ENCODE results near the gene UGT1A4. TPM values are rescaled to one million over a fixed set of nuclear protein-coding genes. Genes with fewer than 3 reads are reported as not detected.

The UGT1A4 gene
- total RNA-seq, 1 experiment from 2014 or later: not detected

DNA sequence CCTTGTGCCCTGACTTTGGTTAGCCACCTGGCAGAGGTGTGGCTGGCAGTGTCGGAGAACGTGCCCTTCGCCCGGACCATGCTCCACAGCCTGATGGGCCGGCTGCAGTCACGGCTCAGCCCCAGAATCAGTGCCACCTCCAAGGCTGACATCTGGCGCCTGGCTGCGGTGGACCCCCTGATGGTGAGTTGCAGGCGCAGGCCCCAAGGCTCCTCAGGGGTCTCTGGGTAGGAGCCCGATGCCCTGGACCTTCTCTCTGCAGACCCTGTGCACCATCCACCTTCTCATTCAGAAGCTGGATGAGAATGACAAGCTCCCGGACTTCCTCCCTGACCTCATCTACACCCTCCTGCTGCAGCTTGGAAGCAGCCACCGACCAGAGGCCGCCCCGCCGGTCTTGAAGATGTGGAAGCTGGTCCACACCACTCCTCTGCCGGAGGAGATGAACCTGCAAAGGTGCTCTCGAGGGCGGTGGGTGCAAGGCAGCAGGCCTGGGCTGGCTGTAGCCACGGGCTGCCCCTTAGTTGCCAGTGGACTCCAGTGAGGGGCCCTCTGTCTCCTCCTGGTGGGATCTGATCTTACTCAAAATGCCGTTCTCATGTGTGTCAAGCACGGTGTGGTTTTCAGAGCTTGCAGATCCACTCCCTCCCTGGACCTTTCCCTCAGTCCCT, 103.7 kb downstream of the UGT1A4 start:
- H3K4me1 Mint-ChIP-seq (ENCODE audit: insufficient read depth, unreplicated experiment): no peaks in the 10 kb centered on the region
- POLR2A ChIA-PET: no interaction called here
- no peaks in the 10 kb centered on the region for H3K9me3 Mint-ChIP-seq (ENCODE audit: unreplicated experiment)
- intact Hi-C loops (cut with micrococcal nuclease): no loop called here
- H3K27ac Mint-ChIP-seq (ENCODE audit: low read depth, unreplicated experiment): no peak overlapping the region
- CTCF ChIA-PET: interaction anchor here (0.6 kb wide), 1 partner anchor 282 kb away, joined by 3 read pairs; no protein-coding TSS in a partner anchor
- BruUV-seq (replicated peaks): no TSS peak
- no peaks in the 10 kb centered on the region for H3K36me3 Mint-ChIP-seq (ENCODE audit: insufficient read depth, unreplicated experiment)
- DNase-seq (ENCODE audit: unreplicated experiment): no peak
- TF ChIP-seq CTCF (IDR thresholded peaks at IDR 0.05; ENCODE audit: unreplicated experiment): no peak
- no peaks in the 10 kb centered on the region for H3K27me3 Mint-ChIP-seq (ENCODE audit: insufficient read depth, unreplicated experiment)
- H3K4me3 Mint-ChIP-seq (ENCODE audit: unreplicated experiment): no peak overlapping the region

Other genes with a start within 250 kb of the UGT1A4 start
- 56.3 and 67.3 TPM in 2 replicates for gene USP40, start 152.0 kb upstream of the UGT1A4 start, total RNA-seq (2022)
- not detected in 2 replicates for gene UGT1A8, start 101.1 kb upstream of the UGT1A4 start, total RNA-seq (2022)
- gene UGT1A10, start 82.3 kb upstream of the UGT1A4 start, total RNA-seq (2022): not detected in 2 replicates
- gene UGT1A9, start 46.8 kb upstream of the UGT1A4 start, total RNA-seq (2022): not detected in 2 replicates
- gene UGT1A7, start 36.8 kb upstream of the UGT1A4 start, total RNA-seq (2022): not detected in 2 replicates
- 0.79 TPM in 1 of 2 replicates, not detected in the other for gene UGT1A6, start 25.8 kb upstream of the UGT1A4 start, total RNA-seq (2022)
- not detected in 2 replicates for gene UGT1A5, start 5.8 kb upstream of the UGT1A4 start, total RNA-seq (2022)
- not detected in 2 replicates for gene UGT1A3, start 10.3 kb downstream of the UGT1A4 start, total RNA-seq (2022)
- not detected in 2 replicates for gene UGT1A1, start 41.5 kb downstream of the UGT1A4 start, total RNA-seq (2022)
- gene MROH2A, start 59.6 kb downstream of the UGT1A4 start, total RNA-seq (2022): not detected in 2 replicates
- gene HJURP, start 135.8 kb downstream of the UGT1A4 start, total RNA-seq (2022): 12.7 and 29.3 TPM in 2 replicates
- gene TRPM8, start 198.6 kb downstream of the UGT1A4 start, total RNA-seq (2022): not detected in 2 replicates

Measured in MCF 10A (cell line).